K562 (cell line): ENCODE results near the gene RNF224.

Experiments
- CTCF ChIP-seq, 3 experiments: IDR thresholded peaks in 2 of 3; conservative IDR thresholded peaks in 1 of 3; 2 replicates each; pipeline ENCODE4 v1.5.1; 2011 to 2012; ENCODE audit warnings: low read length in 3 of 3, mild to moderate bottlenecking in 3 of 3, control low read depth in 2 of 3, improper control_type of control experiment in 1 of 3, inconsistent platforms in 1 of 3, low read depth in 1 of 3, mixed read lengths in 1 of 3, moderate library complexity in 1 of 3; ENCODE audit not compliant: insufficient read depth in 2 of 3
- EZH2 ChIP-seq: IDR thresholded peaks from 2 replicates; pipeline ENCODE4 v1.6.1; 2012; ENCODE audit warnings: low read depth, mild to moderate bottlenecking, inconsistent platforms, low read length, borderline replicate concordance
- FOXK2 ChIP-seq, 2 experiments: fragments of 450-650 bp; IDR thresholded peaks in 1 of 2; conservative IDR thresholded peaks in 1 of 2; 2 replicates each; pipeline ENCODE4 v1.6.1; 2016; ENCODE audit warnings: low read depth in 2 of 2, mild to moderate bottlenecking in 1 of 2
- GATAD2A ChIP-seq: fragments of 450-650 bp; IDR thresholded peaks from 2 replicates; pipeline ENCODE4 v1.6.1; 2017
- HNRNPLL ChIP-seq: fragments of 200-400 bp; formaldehyde crosslinking; IDR thresholded peaks from 2 replicates; pipeline ENCODE4 v1.6.1; 2017; ENCODE audit warnings: low read length, low read depth, mild to moderate bottlenecking; ENCODE audit not compliant: poor library complexity, severe bottlenecking
- MLX ChIP-seq, 2 experiments: fragments of 450-650 bp in 1 of 2; sonication (generic) in 1 of 2; formaldehyde crosslinking; conservative IDR thresholded peaks; 2 replicates each; pipeline versions ENCODE4 v1.4.0 to v1.8.1; 2020 to 2022; ENCODE audit warnings: mild to moderate bottlenecking in 1 of 2, missing genetic modification reagents in 1 of 2
- POLR2A ChIP-seq: fragments of 450-650 bp; conservative IDR thresholded peaks from 2 replicates; pipeline ENCODE4 v1.6.1; 2016
- ZNF395 ChIP-seq: fragments of 200-800 bp; sonication (Bioruptor generic); IDR thresholded peaks from 2 replicates; pipeline ENCODE4 v1.6.1; 2017; ENCODE audit warnings: missing genetic modification characterization, missing compliant biosample characterization
- ZNF644 ChIP-seq: fragments of 200-800 bp; sonication (Bioruptor generic); IDR thresholded peaks from 2 replicates; pipeline ENCODE4 v1.6.1; 2016; ENCODE audit warnings: low read depth, missing genetic modification characterization, missing compliant biosample characterization
- ZNF696 ChIP-seq: fragments of 250-450 bp; sonication (Bioruptor Pico); conservative IDR thresholded peaks from 2 replicates; pipeline ENCODE4 v1.4.0; 2020; ENCODE audit warnings: mild to moderate bottlenecking, moderate library complexity

GRCh38 chr9:137228506-137228967, 1.2 kb downstream of the RNF224 start:
- TF ChIP-seq HNRNPLL: no peak
- no peak for TF ChIP-seq ZNF644
- TF ChIP-seq EZH2: no peak
- no peak for TF ChIP-seq CTCF (IDR thresholded peaks at IDR 0.05 in 2 of 3, conservative IDR thresholded peaks at IDR 0.05 in 1 of 3; ENCODE audit: insufficient read depth in 2 of 3, low read depth in 1 of 3, low read length in 3 of 3)
- TF ChIP-seq GATAD2A: no peak
- no peak for TF ChIP-seq POLR2A
- TF ChIP-seq MLX (CRISPR knock-in tag; conservative IDR thresholded peaks at IDR 0.05): no peak
- no peak for TF ChIP-seq FOXK2 (conservative IDR thresholded peaks at IDR 0.05 in 1 of 2, IDR thresholded peaks at IDR 0.05 in 1 of 2; ENCODE audit: low read depth in 2 of 2)
- no peak for TF ChIP-seq ZNF696 (CRISPR knock-in tag)
- TF ChIP-seq ZNF395: no peak
